Midbrain (tissue), 1 donor: Measurements from ENCODE around the gene EPS8.
"Not testable (repeated sequence)": the region's sequence is repeated elsewhere in the genome, so short reads cannot be mapped to it uniquely, and the experiment has no call there.

Source experiments
- DNase-seq: peaks from one replicate; lab custom pipeline; 2025; lab: John Stamatoyannopoulos, UW

Gene EPS8

DNA sequence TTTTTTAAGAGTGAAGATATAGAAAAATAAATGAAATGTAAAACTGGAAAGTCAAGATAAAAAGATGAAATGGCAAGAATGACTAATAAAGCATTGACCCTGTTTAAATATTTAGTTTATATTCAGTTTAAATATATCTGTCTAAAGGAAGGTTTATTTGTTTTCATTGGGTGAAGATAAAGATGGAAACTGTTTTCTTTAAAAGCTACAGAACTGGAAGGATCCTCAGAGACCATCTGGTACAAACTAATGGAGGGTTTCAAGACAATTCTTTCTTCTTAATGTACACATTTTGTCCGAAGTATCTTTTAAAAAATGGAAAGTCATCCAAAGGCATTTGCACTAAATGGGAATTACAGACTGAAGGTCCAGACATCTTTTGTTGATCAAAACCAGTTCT is 142.6 kb downstream of the EPS8 start:
- no peak for DNase-seq

DNA sequence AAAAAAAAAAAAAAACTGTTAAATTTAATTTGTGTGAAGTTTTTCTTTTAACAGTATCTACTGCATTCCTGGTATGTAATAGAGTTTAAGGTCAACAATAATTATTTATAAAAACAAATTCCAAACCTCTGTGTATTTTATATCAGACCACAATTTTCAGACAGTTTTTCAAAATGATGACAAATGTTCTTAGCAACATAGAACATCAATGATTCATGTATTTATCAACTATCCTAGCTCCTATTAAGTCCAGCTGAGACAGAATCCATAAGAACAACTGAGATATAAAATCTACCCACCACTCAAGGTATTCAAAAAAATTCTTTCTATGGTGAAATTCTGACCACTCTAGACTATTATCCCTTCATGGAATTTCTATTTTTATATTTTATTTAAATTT is 144.5 kb downstream of the EPS8 start:
- no peak for DNase-seq

DNA sequence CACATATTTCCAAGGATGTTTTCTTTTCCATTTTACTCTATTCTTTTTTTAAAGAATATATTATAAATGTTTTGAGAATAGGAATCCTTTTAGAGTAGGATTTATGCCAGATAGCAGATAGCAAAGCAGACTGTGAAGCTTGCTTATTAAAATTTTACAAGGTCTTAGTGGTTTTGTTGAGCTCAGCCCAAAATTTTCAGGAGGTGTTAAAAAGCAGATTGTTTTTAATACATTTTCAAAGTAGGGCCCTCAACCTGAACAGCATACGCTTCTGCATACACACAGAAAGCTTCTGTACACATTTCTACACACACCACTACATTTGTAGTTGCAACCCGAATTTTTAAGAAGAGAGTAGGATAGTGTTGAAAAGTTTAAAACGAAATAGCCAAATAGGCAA is 151.0 kb downstream of the EPS8 start:
- no peak for DNase-seq

DNA sequence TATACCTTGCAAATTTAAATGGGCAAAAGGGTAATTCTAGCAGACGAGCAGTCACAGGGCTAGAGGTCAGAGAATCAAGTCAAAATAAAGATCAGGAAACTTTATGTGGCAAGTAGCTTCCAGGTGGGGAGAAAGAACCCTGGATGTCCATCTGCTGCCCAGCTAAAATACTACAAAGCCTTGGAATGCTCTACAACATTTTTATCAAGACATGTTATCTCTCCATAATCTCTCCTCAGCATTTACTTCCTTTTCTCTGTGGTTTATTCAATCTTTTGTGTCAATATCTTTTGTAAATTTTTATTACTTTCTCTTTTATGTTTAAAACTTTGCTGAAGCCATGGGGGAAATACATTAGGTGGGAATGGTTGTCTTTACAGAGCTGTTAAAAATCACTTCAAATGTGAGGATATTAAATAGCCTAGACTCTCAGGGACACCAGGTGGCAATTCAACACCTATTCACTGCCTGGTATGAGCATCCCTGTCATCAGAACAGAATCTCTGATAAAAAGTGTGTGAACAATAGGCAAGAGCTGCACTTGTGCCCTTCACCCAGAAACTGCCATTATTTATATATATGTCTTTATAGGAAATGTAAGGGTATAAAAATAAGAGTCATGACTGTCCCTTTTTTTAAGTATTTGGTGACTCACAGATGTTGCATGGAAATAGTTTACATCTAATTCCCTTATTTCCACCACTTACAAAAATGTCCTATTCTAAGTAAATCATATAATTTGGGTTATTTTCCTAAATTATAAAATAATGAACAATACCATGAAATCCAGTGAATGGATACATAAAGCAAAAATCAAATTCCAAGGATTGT is 152.9 kb downstream of the EPS8 start:
- no peak for DNase-seq

DNA sequence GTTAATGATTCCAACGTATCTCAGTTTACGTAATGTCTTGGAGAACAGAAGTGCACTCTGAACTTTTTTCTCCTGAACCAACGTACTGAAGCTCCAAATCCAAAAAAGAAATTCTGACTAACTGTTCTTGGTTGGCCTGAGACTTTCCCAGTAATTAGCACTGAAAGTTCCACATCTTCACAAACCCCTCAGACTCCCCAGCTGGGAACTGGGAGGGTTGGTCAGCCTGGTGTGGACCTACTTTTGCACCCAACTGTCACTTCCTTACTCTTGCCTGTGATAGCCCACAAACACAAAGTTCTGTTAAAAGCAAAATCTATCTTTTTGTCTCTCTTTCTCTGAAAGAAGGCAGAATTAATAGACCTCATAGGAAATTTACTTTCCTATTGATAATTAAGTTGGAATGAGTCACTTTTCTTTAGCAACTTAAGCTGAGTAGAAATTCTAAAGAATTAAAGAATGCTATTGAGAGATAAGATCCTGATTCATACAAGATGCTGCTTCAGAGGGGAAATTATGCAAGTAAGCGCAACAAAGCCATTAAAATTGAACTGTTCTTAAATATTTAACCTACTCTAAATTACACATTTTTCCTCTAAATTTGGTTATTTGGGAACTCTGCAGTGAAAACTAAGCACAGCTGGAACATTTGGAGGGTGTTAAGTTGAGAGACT is 155.0 kb downstream of the EPS8 start:
- DNase-seq = no peak

DNA sequence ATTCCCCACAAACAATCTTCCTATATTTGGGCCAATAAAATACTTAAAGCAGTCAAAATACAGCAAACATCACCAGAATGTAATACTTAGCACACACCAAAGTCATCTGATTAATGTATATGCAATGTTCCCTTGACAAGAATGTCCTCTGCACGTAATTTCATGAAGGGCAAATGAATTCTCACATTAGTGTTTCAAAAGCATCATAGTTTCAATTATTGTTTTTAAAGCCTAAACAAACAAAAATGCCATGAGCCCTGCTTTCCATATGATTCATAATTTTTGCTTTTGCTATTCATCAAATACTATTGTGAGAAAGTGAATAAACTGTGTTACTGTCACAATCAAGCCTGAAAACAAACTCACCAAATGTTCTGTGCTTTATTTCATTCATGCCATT is 156.0 kb downstream of the EPS8 start:
- DNase-seq = no peak

DNA sequence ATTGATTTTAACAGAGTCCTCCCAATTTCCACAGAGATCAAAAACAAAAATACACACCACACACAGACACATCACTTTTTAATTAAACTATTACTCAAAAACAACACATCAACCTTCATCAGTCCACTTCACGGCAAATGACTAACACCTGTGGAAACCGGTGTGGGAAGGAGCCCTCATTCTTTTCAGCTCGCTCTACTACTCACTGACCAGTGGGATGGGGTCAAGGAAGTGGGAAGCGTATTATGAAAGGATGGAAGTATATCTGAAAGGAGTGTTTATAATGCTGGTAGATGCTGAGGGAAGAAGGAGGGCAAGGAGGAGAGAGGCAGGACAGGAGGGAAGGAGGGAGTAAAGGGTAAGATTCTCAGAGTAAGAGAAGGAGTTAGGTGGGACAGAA is 156.5 kb downstream of the EPS8 start:
- no peak for DNase-seq

DNA sequence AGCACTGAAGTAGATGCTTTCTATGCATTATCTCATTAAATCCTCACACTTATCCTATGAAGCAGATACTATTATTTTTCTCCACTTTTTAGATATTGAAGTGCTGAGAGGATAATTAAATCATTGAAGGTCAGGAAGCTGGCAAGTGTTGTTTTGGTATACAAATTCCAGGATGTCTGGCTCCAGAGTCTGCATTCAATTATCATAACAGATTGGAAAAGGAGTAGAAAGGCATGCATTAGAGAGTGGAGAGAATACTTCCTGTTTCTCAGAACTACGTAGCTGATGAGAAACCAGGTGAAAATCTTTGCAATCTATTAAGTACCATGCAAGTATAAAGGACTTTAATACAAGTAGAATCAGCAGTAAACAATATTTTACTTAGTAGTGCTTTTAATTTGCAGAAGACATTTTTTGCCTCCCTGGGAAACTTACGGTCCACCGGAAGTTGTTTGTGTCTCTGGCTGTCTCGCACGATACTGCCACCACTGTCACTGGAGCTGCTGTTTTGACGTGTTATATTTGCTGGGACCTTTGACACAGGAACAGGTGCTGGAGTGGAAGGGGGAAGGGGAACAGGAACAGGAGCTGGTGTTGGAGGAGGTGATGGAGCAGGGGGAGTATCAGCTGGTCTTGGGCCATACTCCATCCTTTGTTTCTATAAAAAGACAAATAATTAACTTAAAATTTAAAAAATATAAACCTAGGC is 158.0 kb downstream of the EPS8 start:
- no peak for DNase-seq

DNA sequence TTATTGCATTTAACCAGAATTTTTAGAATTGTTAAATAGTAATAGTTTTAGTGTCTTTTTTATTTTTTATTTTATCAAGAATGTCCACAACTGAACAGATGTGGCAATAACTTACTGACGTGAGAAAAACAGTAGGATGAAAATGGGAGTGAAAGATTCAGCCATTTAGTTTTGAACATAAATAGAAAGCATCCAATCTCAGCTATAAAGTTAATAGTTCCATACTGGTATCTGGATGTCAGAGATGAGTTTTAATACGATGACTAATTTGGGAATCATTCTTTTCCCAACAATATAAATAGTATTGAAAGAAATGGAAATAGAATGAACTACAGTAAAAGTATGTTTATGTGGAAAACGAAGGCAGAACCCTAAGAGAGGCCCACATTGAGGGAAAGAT is 159.4 kb downstream of the EPS8 start:
- no peak for DNase-seq

DNA sequence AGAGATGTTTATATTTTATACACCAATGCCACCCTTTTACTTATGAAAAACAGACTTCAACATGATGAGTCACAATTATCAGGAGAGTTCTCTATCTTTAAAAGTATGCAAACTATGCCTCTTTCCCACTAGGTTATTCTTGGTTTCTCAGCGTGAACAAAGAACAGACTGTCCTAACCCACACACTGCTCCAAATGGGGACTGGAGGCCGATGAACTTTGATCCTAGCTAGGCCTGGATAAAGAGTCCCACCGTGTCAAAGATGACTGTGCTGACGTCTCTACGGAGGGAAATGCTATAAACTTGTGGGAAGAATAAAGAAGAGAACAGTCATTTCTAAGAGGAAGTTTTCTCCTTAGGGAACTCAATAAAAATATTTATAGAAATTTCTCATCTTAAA is 160.1 kb downstream of the EPS8 start:
- peak; percentile 17 for DNase-seq

DNA sequence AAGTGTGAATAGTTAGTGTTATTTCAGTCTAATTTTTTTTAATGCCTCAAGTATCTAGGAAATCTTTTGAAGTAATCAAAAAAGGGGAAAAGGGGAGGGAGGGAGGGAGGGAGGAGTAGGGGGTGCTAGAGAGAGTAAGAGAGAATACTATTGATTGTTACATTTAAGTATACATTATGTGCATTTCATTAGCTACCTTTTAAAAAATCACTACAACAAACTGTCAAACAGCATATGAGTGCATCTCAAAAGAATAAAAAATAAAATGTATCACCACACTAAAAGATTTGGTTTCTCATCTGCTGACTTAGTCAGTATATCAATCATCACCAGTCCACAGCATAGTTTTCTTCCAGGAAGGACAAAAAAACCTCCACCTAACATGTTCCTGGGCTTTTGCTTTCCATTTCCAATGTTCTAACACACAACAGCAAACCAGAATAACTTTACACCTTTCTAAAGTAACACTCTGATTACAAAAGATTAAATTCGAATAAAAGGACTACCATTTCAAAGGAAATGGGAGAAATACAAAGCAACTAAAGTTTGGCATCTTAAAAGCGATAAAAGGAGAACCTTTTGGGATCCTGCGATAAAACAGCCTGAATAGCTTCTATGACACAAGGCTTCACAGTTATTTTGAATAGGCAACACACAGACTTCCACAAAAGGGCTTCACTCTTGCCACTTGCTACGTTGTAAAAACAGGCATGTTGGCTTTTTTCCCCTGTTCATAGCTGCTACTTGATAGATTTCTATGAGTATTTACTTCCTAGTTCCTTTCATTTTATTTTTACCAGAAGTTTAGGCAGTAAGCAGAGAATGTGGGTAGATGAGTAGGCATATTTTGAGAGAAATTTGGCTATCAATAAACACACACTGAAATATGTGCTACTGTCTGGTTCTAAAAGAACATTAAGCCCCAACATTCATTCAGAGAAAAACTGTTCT is 160.9 kb downstream of the EPS8 start:
- DNase-seq = peak; percentile 9

DNA sequence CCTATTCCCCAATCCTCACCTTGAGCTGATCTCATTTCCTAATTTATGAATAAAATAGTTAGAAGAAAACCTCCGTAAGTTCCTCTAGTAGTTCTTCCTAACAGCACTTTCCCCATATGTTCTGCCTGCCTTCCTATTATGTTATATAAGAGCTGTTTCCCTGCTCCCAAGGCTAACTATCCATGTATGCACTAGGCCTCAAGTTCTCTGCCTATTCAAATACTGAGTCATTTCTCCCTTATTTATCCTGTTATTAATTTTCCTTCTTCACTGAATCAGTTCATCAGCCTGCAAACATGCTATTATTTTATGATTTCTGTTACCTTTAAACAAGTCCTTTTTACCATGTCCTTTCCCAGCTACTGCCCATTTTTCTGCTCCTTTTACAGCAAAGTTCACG is 164.1 kb downstream of the EPS8 start:
- no peak for DNase-seq

DNA sequence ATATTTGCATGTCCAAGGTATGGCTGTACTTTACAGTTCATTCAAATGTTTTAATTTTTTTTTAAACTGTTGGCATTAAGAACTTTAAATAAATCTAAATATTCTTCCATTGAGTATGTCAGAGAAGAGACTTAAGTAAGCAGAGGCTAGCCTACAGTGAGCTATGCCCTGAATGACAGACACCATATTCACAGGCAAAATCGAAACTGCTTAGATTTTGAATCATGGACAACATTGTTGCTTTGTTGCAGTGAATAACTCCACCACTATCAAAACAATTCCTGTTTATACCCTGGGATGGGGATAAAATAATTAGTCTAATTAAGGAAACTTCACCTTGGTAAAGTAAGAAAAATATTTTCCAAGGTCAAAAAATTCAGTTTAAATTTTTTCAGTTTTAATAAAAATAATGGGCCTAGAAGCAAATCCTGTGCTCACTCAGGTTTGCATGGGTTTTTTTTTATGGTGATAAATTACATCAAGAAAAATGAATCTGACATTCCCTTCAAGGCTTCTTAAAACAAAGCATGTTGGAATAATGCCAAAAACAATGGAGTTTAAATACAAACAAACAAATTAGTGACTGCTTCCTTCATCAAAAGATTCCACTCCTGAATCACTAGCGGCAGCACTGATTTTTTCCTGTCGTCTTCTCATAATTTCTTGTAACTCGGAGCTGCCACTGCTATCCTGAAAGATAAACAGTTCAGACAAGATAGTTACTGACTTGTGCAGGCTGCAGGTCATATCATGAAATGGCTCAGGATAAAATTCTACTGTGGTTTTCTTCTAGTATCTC is 168.2 kb downstream of the EPS8 start:
- DNase-seq = no peak

DNA sequence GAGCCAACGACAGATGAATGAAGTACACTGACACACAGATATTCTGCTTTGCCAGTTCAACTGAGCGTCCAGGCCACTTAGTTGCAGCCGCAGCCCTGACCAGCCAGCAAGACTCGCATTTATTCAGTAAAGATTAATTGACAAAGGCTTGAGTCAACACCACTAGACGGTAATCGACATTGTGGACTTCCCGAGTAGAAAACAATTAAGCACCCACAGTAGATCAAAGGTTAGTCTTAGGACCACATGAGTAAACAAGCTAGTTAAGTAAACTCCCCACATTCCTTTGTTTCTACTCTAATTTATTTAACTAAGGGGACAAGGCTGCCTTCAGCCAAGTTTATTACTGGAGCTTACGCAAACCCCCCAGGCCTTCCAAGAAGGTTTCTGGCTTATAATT is 172.7 kb downstream of the EPS8 start:
- DNase-seq = not testable (repeated sequence)

DNA sequence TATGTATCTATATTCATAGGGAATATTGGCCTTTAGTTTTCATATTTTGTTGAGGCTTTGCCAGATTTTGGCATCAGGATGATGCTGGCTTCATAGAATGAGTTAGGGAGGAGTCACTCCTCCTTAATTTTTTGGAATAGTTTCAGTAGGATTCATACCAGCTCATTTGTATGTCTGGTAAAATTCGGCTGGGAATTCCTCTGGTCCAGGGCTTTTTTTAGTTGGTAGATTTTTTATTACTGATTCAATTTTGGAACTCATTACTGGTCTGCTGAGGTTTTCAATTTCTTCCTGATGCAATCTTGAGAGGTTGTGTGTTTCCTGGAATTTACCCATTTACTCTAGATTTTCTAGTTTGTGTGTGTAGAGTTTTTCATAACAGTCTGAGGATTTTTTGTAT is 175.2 kb downstream of the EPS8 start:
- DNase-seq = no peak

DNA sequence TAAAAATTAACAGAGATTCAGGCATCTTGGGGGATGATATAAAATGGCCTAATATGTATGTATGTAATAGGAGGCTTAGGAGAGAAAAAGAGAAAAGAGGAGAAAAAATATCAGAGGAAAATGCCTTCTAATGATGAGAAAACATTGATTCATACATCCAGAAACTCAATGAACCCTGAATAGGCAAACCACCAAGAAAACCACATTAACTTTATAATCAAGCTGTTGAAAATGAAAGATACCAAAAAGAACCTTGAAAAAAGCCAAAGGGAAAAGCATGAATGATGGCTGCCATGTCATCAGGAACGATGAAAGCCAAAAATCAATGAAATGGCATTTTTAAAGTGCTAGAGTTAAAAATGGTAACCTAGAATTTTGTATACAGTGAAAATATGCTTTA is 180.2 kb downstream of the EPS8 start:
- DNase-seq = no peak

DNA sequence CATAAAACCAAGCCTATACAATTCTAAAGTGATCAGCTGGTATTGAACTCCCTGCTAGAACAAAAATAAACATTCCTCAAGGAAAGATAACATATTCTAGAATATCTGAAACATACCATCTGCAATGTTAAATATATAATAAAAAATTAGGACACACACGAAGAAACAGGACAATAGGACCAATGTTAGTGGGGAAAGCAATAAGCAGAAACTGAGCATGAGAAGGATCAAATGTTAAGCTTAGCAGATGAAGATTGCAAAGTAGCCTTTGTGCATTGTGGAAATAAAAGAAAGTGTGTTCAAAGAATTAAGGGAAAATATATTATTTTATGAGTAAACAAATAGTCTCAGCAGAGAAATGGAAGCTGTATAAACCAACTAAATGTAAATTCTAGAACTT is 180.8 kb downstream of the EPS8 start:
- no peak for DNase-seq

DNA sequence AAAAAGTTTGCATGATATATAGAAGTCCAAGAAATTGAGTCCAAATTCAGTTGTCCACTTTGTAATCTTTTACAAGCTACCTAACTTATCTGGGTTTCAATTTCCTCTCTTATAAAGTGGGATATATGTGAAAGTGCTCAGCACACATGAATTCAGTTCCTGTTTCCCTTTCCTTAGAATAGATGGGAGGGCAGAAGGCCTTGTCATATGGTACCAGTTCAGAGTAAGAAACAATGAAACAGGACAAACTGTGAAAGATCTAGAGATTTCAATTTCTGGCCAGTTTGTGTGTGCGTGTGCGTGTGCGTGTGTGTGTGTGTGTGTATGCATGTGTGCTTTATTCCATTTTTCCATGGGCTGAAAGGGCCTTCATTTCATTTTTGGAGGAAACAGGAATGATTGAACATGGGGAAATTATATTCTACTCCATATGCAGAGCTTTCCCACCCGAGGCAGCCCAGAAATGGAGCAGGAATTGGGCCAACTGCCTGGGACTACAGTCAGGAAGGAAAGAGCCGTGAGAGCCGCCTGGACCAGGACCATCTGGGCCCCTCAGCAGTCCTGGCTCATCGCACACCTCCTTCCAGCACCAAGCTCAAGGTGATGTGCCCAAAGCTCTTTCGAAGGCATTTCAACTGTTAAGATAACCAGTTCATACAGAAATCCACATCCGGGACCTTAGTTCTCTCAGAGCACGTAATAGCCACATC is 183.2 kb downstream of the EPS8 start:
- no peak for DNase-seq

DNA sequence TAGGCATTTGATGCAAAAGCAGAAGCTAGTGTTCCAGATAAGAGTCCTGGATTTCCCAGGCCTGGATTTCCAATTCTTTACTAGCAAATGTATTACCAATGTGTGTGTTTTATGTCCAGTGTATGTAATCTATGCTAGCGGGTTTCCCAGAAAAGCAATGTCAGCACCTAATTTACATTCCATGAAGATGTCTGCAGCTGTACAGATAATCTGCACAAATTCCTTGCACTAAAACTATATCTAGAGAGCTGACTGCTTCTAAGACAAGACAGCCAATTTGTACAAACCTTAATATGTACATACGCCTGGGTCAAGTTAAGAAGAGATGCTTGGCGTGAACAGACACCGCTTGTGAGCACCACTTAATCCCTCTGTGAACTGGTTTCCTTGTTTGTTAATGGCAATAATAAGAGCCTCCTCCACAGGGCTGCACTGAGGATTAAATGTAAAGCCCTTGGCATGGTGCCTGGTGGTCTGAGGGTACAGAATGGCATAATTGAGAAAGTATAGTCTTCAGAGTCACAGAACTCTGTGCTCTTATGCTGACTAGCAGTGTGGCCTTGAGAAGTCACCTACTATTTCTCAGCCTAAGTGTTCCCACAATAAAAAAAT is 185.6 kb downstream of the EPS8 start:
- no peak for DNase-seq

DNA sequence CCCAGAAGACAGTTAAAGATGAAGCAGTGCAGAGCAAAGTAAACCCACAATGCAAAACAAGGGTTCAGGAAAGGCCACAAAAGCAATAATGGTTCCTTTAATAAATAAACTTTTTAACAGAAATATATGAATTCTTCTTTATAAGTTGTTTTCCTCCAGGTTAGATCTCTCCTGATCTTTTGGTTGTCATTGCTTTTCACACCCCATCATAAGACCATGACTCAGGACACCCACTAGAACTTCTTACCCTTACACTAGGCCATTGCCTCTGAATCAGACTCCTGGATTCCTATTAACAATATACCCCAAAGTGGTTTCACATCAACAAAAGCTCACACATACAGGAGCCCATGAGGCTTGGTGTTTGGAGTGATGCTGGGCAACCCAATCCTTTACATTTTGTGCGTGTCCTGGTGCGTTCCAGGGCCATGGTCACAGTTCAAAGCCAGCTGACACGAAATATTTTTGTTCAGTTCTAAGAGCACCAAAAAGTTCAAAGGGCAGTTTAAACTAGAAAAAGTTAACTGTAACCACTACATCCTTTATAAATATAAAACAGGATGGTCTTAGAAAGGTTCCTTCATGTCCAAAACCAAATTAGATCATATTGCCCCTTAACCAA is 187.0 kb downstream of the EPS8 start:
- DNase-seq = no peak
